ENCODE measurements around the gene FRMD1.

Gene FRMD1

GRCh38 chr6:168046696-168047095, 32.3 kb downstream of the FRMD1 start (continued):
- no peak for TF ChIP-seq AEBP2 (tag by site-specific recombination; IDR thresholded peaks at IDR 0.05; ENCODE audit: borderline replicate concordance)

DNA sequence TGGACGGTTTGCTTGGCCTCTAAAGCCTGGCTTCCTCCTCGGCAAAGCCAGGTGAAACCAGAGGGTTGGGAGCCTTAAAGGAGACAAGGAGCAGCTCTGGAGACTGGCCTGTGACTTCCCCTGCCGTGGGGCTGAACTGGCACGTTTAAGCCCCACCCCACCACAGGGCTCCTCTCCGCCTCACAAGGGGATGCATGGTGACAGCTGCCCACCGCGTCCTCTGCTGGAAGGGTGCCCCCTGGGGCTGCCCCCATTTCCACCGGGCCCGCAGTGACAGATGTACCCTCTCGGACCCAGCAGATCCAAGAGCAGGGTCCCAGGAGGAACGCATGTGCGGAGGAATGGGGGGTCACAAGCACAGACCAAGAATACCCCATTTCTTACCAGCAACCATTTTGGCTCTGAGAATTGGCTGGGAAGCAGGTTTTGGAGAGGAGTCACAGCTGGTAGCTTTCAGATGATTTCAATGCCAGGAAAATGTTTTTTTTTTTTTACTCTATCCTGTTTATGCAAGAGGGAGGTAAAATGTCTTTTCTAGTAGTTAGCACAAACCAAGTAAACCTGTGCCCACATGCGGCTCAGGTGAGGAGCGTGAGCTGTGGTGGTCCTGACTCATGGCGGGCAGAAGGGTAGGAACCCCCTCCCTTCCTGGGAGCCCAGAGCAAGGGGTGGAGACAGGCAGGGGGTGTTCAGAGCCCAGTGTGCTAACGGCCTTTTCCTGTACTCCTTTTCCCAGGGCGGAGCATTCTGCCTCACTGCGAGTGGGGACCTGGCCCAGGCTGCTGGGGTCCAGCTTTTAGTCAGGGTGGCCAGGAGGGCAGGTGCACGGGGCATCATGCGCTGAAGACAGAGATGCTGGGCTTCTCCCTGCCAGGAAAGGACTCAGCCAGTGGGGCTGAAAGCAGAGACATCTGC, 33.0 kb downstream of the FRMD1 start:
- ChIA-PET CTCF (interaction anchor here (0.7 kb wide), 2 partner anchors 39 to 101 kb away, joined by 4 to 5 read pairs; no protein-coding TSS in a partner anchor), POLR2A (interaction anchor here (1.1 kb wide), 1 partner anchor 8 kb away, joined by 3 read pairs; no protein-coding TSS in a partner anchor)
- H3K4me3 ChIP-seq (ENCODE audit: low read depth, low read length) = no peak overlapping the region
- TF ChIP-seq, protein P1, sequence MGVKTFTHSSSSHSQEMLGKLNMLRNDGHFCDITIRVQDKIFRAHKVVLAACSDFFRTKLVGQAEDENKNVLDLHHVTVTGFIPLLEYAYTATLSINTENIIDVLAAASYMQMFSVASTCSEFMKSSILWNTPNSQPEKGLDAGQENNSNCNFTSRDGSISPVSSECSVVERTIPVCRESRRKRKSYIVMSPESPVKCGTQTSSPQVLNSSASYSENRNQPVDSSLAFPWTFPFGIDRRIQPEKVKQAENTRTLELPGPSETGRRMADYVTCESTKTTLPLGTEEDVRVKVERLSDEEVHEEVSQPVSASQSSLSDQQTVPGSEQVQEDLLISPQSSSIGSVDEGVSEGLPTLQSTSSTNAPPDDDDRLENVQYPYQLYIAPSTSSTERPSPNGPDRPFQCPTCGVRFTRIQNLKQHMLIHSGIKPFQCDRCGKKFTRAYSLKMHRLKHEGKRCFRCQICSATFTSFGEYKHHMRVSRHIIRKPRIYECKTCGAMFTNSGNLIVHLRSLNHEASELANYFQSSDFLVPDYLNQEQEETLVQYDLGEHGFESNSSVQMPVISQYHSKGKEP (tag by site-specific recombination; IDR thresholded peaks at IDR 0.05) = no peak
- TF ChIP-seq ZFP69B (tag by site-specific recombination; IDR thresholded peaks at IDR 0.05) (peak; percentile 42; the same call in 1 of the 2 replicates), ZNF114 (tag by site-specific recombination; IDR thresholded peaks at IDR 0.05) (no peak), ZNF394 (tag by site-specific recombination; IDR thresholded peaks at IDR 0.05; ENCODE audit: borderline replicate concordance) (no peak), ZNF16 (tag by site-specific recombination; IDR thresholded peaks at IDR 0.05; ENCODE audit: low read depth) (no peak), KLF1 (tag by site-specific recombination; IDR thresholded peaks at IDR 0.05) (no peak), ZNF175 (tag by site-specific recombination; IDR thresholded peaks at IDR 0.05) (no peak), FEZF1 (tag by site-specific recombination; IDR thresholded peaks at IDR 0.05) (no peak), SETDB1 (IDR thresholded peaks at IDR 0.05; ENCODE audit: insufficient read length, low read length) (no peak), ZNF132 (tag by site-specific recombination; IDR thresholded peaks at IDR 0.05; ENCODE audit: borderline replicate concordance) (no peak)
- TF ChIP-seq, protein P2, sequence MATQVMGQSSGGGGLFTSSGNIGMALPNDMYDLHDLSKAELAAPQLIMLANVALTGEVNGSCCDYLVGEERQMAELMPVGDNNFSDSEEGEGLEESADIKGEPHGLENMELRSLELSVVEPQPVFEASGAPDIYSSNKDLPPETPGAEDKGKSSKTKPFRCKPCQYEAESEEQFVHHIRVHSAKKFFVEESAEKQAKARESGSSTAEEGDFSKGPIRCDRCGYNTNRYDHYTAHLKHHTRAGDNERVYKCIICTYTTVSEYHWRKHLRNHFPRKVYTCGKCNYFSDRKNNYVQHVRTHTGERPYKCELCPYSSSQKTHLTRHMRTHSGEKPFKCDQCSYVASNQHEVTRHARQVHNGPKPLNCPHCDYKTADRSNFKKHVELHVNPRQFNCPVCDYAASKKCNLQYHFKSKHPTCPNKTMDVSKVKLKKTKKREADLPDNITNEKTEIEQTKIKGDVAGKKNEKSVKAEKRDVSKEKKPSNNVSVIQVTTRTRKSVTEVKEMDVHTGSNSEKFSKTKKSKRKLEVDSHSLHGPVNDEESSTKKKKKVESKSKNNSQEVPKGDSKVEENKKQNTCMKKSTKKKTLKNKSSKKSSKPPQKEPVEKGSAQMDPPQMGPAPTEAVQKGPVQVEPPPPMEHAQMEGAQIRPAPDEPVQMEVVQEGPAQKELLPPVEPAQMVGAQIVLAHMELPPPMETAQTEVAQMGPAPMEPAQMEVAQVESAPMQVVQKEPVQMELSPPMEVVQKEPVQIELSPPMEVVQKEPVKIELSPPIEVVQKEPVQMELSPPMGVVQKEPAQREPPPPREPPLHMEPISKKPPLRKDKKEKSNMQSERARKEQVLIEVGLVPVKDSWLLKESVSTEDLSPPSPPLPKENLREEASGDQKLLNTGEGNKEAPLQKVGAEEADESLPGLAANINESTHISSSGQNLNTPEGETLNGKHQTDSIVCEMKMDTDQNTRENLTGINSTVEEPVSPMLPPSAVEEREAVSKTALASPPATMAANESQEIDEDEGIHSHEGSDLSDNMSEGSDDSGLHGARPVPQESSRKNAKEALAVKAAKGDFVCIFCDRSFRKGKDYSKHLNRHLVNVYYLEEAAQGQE (tag by site-specific recombination; IDR thresholded peaks at IDR 0.05) = no peak
- TF ChIP-seq, protein P3, sequence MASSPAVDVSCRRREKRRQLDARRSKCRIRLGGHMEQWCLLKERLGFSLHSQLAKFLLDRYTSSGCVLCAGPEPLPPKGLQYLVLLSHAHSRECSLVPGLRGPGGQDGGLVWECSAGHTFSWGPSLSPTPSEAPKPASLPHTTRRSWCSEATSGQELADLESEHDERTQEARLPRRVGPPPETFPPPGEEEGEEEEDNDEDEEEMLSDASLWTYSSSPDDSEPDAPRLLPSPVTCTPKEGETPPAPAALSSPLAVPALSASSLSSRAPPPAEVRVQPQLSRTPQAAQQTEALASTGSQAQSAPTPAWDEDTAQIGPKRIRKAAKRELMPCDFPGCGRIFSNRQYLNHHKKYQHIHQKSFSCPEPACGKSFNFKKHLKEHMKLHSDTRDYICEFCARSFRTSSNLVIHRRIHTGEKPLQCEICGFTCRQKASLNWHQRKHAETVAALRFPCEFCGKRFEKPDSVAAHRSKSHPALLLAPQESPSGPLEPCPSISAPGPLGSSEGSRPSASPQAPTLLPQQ (tag by site-specific recombination; IDR thresholded peaks at IDR 0.05) = peak; percentile 63; the same call in 1 of the 2 replicates
- TF ChIP-seq, protein P4, sequence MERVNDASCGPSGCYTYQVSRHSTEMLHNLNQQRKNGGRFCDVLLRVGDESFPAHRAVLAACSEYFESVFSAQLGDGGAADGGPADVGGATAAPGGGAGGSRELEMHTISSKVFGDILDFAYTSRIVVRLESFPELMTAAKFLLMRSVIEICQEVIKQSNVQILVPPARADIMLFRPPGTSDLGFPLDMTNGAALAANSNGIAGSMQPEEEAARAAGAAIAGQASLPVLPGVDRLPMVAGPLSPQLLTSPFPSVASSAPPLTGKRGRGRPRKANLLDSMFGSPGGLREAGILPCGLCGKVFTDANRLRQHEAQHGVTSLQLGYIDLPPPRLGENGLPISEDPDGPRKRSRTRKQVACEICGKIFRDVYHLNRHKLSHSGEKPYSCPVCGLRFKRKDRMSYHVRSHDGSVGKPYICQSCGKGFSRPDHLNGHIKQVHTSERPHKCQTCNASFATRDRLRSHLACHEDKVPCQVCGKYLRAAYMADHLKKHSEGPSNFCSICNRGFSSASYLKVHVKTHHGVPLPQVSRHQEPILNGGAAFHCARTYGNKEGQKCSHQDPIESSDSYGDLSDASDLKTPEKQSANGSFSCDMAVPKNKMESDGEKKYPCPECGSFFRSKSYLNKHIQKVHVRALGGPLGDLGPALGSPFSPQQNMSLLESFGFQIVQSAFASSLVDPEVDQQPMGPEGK (tag by site-specific recombination; IDR thresholded peaks at IDR 0.05) = no peak
- H3K4me1 ChIP-seq (ENCODE audit: control insufficient read depth, insufficient read depth, low read length) = no peaks in the 10 kb centered on the region
- H3K36me3 ChIP-seq (ENCODE audit: control insufficient read depth in 2 of 2, insufficient read depth in 1 of 2, low read length in 2 of 2) = no peaks in the 10 kb centered on the region
- H3K27ac ChIP-seq (ENCODE audit: extremely low read depth, low read depth, low read length) = no peak overlapping the region
- no peaks in the 10 kb centered on the region for H3K9me3 ChIP-seq (ENCODE audit: control insufficient read depth, insufficient read depth, low read depth, low read length)
